Pancreas (tissue), 10 donors: ENCODE measurements around the gene EBLN1. TPM values are rescaled to one million over a fixed set of nuclear protein-coding genes. Genes with fewer than 3 reads are reported as not detected.
"Not testable (repeated sequence)": the region's sequence is repeated elsewhere in the genome, so short reads cannot be mapped to it uniquely, and the experiment has no call there.

Experiments used
- ATAC-seq, 4 donors: fragments of 200-7000 bp; cut with Tn5 transposase; one replicate each; pipeline versions ENCODE4 v1.8.0 to v1.9.1; 2020; ENCODE audit warnings: mild to moderate bottlenecking in 4 of 4, moderate library complexity in 4 of 4
- DNase-seq, 6 donors: peaks; one replicate each; pipeline ENCODE4 v3.0.0-alpha.2; 2020
- FAIRE-seq: peaks from 2 replicates; lab custom pipeline; 2012; peaks lifted over from hg19 to GRCh38; lab: Jason Lieb, UNC
- H3K27ac ChIP-seq, 4 donors: fragments of 200-600 bp; sonication (generic); 1 replicate in 3 of 4; 2 replicates in 1 of 4; pipeline versions ENCODE4 v1.5.0 to v1.8.0; 2020
- H3K27me3 ChIP-seq, 4 donors: fragments of 200-600 bp; one replicate each; pipeline ENCODE4 v1.8.0; 2021
- H3K36me3 ChIP-seq, 3 donors: fragments of 200-600 bp; sonication (generic) in 1 of 3; one replicate each; pipeline versions ENCODE4 v1.5.0 to v1.8.0; 2020 to 2021
- H3K4me1 ChIP-seq, 3 donors: fragments of 200-600 bp; one replicate each; pipeline ENCODE4 v1.8.0; 2021
- H3K4me3 ChIP-seq, 4 donors: fragments of 200-600 bp; sonication (generic) in 2 of 4; one replicate each; pipeline versions ENCODE4 v1.5.0 to v1.8.0; 2020 to 2021
- H3K9me3 ChIP-seq, 4 donors: fragments of 200-600 bp; one replicate each; pipeline ENCODE4 v1.8.0; 2021
- CTCF ChIP-seq, 4 donors: fragments of 200-600 bp; sonication (generic) in 3 of 4; IDR thresholded peaks; one replicate each; pipeline versions ENCODE4 v1.5.0 to v1.8.0; 2021; ENCODE audit warnings: antibody characterized with exemption in 4 of 4
- WGBS, 2 donors: extraction: QIAGEN DNeasy Blood & Tissue Kit; methylation state at CpG; one replicate each; pipeline ENCODE4 v1.1.7; 2013; 5-methylcytosine and 5-hydroxymethylcytosine counted together
- intact Hi-C, 3 donors: fragments of 100-400 bp; cut with DNase I; formaldehyde crosslinking; loops; one replicate each; pipeline versions ENCODE4 v1.11.1 to v1.14.2; 2022
- polyA plus RNA-seq, 2 donors: library from polyadenylated mRNA; stranded (reverse); fragments of 200-250 nt; gene quantifications; one replicate each; pipeline ENCODE4 v1.2.3, GENCODE V29; 2013
- total RNA-seq, 6 donors: library from RNA; stranded (reverse); fragmentation: NEBNext Ultra II Directional in 4 of 6; extraction: Animal tissue kit (Norgen Biotek cat#: 25700) in 4 of 6; gene quantifications; one replicate each; pipeline versions ENCODE4 v1.2.1 to v1.2.4, GENCODE V29; 2021 to 2023
- donor health status: healthy with polysubstance abuse.
- donor health status: DM: no; HTN: no; CAD: no; lungs with moderate emphysema.
- donor health status: DM: no; HTN: no; CAD: no.
- donor health status: control.
- donor health status: control.
- donor health status: Bipolar disorder and iron deficiency.
- donor health status: DM: yes; HTN: yes; CAD: no.
- donor health status: DM: no; HTN: no; CAD: no.
- donor health status: DM: no; HTN: no; CAD: no.
- donor health status: DM: yes; HTN: yes; CAD: no.

EBLN1 gene
- total and polyA plus RNA-seq, 8 donors: not detected

DNA sequence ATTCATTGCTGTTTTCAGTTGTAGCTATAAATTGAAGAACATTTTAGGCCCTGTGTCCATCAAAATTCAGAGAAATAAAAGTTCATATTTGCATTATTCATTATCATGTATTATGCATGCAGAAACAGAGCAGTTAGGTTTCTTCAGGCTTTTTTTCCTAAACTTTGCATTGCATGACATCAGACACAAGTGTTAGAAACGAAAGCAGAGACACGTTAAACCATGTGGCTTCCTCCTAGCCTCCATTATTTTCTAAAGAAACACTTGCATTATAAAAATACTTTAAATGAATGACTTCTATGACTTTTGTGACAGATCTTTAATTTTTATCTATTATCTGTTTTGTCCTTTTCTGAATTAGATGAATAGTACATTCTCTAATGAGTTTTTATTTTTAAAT, 8.8 kb upstream of the EBLN1 start:
- DNase-seq (no peak), FAIRE-seq (no peak), ATAC-seq (no peak)
- H3K4me3 ChIP-seq: no peak overlapping the region
- H3K27me3 ChIP-seq: no peaks in the 10 kb centered on the region
- no peak for TF ChIP-seq CTCF (IDR thresholded peaks at IDR 0.05)
- no peak overlapping the region for H3K27ac ChIP-seq
- no peaks in the 10 kb centered on the region for H3K36me3 ChIP-seq
- WGBS, 2 donors: 86% methylated on average over 2 of the region's 2 CpGs
- intact Hi-C loops: no loop called here
- peaks cover 0 to 8% (median 0%) of the 10 kb centered on the region in 3 donors for H3K4me1 ChIP-seq
- H3K9me3 ChIP-seq: no peaks in the 10 kb centered on the region

GRCh38 chr10:22222236-22223190, 4.7 kb upstream of the EBLN1 start:
- no peak for ATAC-seq
- no peak for FAIRE-seq
- no peaks in the 10 kb centered on the region for H3K27me3 ChIP-seq
- H3K4me3 ChIP-seq: no peak overlapping the region
- H3K9me3 ChIP-seq: no peaks in the 10 kb centered on the region
- no peaks in the 10 kb centered on the region for H3K4me1 ChIP-seq
- no peaks in the 10 kb centered on the region for H3K36me3 ChIP-seq
- TF ChIP-seq CTCF (IDR thresholded peaks at IDR 0.05): no peak
- WGBS, 2 donors: 71 to 79% methylated on average over 5 of the region's 5 CpGs
- no peak overlapping the region for H3K27ac ChIP-seq
- DNase-seq: no peak
- intact Hi-C loops: no loop called here

DNA sequence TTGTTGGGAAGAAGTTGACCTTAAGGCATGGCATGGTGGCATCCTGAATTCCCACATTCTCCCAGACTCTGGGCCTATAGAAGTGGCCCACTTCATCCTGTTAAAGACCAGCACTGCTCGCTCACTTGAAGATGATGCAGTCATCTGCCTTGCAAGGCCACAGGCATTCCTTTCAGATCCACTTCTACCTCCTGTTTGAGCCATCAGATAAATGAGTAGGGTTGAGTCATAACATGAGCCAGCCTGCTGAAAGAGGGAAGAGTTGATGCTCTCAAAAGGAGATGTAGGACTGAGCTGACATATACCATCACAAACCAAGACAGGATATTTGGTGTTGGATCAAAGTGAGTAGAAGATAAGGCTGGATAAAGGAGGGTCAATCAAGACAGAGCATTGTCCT, 1.5 kb upstream of the EBLN1 start:
- TF ChIP-seq CTCF (IDR thresholded peaks at IDR 0.05): no peak
- no peak overlapping the region for H3K4me3 ChIP-seq
- ATAC-seq (no peak), FAIRE-seq (no peak), DNase-seq (no peak)
- intact Hi-C loops: no loop called here
- H3K4me1 ChIP-seq: no peaks in the 10 kb centered on the region
- no peaks in the 10 kb centered on the region for H3K9me3 ChIP-seq
- WGBS, 2 donors: 87 to 100% methylated on average over 1 of the region's 1 CpG
- H3K27ac ChIP-seq: no peak overlapping the region
- peaks cover 0 to 5% (median 0%) of the 10 kb centered on the region in 4 donors for H3K27me3 ChIP-seq
- H3K36me3 ChIP-seq: no peaks in the 10 kb centered on the region

DNA sequence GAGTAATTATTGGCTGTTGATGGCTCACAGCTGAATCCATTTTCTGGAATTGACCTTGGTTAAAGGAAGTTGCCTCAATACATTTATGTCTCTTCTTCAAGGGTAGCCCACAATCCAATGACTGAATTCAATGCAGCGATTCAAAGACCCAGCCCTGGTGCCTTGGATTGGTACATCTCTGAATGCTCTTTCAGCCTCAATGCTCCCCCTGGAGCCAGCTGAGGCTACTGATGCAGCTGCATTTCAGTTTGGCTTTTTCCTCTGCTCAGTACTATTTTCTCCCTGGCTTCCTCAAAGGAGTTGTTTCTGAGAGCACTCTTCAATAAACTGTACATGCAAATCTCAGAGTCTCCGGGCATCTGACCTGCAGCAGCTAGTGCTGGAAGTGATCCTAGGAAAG, 633 bp upstream of the EBLN1 start:
- H3K27ac ChIP-seq: no peak overlapping the region
- H3K4me3 ChIP-seq: no peak overlapping the region
- no peak for TF ChIP-seq CTCF (IDR thresholded peaks at IDR 0.05)
- H3K36me3 ChIP-seq: no peaks in the 10 kb centered on the region
- no peak for DNase-seq
- no peak for ATAC-seq
- intact Hi-C loops: no loop called here
- H3K4me1 ChIP-seq: no peaks in the 10 kb centered on the region
- H3K27me3 ChIP-seq: peaks cover 0 to 5% (median 0%) of the 10 kb centered on the region in 4 donors
- H3K9me3 ChIP-seq: no peaks in the 10 kb centered on the region
- WGBS, 2 donors: 83 to 87% methylated on average over 2 of the region's 2 CpGs
- FAIRE-seq: no peak

DNA sequence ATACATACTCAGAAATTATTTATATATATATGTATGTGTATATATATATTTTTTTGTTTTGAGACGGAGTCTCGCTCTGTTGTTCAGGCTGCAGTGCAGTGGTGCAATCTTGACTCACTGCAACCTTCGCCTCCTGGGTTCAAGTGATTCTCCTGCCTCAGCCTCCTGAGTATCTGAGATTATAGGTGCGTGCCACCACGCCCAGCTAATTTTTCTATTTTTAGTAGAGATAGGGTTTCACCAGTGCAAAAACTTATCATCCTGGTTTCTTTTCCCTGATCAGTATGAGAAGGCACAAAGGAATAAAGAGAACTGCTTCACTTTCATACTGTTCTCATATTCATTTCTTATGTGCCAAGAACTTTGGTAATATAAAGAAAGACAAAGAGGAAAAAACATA, 731 bp downstream of the EBLN1 start:
- H3K9me3 ChIP-seq, ATAC-seq, FAIRE-seq, H3K4me1 ChIP-seq, DNase-seq, H3K27ac ChIP-seq, H3K4me3 ChIP-seq, intact Hi-C loops, H3K36me3 ChIP-seq: not testable (repeated sequence)
- H3K27me3 ChIP-seq: peaks cover 0 to 11% (median 0%) of the 10 kb centered on the region in 4 donors
- WGBS, 2 donors: 85 to 98% methylated on average over 5 of the region's 5 CpGs
